GM20431 (cell line): ENCODE results near the gene IL17RB.

Experiments used
- in situ Hi-C: fragments of 300-500 bp; cut with MseI, MboI; formaldehyde crosslinking; loops from one replicate; pipeline ENCODE4 v1.15.0; 2020; ENCODE audit warnings: low sequenced_read_pairs; ENCODE audit not compliant: unreplicated experiment

IL17RB gene

GRCh38 chr3:53899750-53900149, 53.4 kb downstream of the IL17RB start:
- in situ Hi-C loops: no loop called here

GRCh38 chr3:53900666-53901331, 54.4 kb downstream of the IL17RB start:
- in situ Hi-C loops: no loop called here

- in situ Hi-C loops: no loop called here
Observed at GRCh38 chr3:53902067-53902466, 55.7 kb downstream of the IL17RB start.

GRCh38 chr3:53902711-53903110, 56.3 kb downstream of the IL17RB start:
- in situ Hi-C loops: no loop called here

- in situ Hi-C loops: no loop called here
Observed at GRCh38 chr3:53913401-53913800, 67.0 kb downstream of the IL17RB start.
